ENCODE results near the gene DNASE2B.
"Not testable (repeated sequence)": the region's sequence is repeated elsewhere in the genome, so short reads cannot be mapped to it uniquely, and the experiment has no call there.

Gene DNASE2B

DNA sequence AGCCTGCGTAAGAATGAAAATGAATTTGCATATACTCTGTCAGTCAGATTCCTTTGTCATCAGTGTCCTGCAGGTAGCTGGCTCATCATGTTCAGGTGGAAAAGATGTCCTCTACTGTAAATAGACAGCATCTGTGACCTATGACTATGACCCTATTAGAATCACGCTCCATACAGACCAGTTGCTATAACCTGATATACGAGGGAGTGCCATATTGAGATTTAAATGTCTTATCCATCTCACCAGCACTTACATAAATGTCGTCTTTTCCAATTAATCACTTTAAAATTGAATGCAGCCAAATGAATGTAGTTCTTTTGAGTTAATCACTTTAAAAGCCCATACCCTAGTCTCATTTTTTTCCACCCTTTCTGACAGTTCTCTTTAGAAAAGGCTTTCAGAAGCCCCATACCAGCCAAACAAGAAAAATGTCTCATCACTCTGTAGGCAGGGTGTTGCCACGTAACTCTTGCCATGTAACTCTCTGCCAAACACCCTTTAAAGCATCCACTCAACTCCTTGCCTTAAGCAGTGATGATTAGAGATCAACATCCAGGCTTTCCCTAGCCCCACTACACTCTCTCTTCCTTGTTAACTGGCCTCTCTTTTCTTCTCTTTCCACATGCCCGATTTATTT lies 26.3 kb downstream of the DNASE2B start:
- no peak for DNase-seq

GRCh38 chr1:84425150-84425896 lies 27.0 kb downstream of the DNASE2B start:
- DNase-seq: peak in 2 of 3 donors; percentile 36 to 49

GRCh38 chr1:84426376-84426775 lies 28.1 kb downstream of the DNASE2B start:
- DNase-seq: no peak

- DNase-seq: no peak
These were observed 29.2 kb downstream of the DNASE2B start for GRCh38 chr1:84427250-84428188.

- DNase-seq: no peak
These were observed 30.0 kb downstream of the DNASE2B start for GRCh38 chr1:84428235-84428634.

DNA sequence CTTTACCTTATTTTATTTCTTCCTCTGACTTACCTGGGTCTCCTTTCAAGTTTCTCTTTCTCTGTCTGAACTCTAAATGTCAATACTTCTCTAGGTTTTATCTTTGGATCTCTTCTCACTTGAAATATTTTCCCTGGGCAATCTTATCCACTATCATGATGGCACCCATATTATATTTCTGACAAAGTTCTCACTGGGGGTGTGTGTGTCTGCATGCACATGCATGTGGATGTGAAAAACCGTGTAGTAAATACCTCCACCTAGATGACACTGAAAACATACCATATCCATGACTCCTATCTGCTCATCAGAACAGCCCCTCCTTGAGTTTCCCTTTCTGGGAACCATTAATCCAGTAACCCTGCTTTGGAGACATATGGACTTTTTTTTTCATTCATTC lies 30.9 kb downstream of the DNASE2B start:
- no peak for DNase-seq

DNA sequence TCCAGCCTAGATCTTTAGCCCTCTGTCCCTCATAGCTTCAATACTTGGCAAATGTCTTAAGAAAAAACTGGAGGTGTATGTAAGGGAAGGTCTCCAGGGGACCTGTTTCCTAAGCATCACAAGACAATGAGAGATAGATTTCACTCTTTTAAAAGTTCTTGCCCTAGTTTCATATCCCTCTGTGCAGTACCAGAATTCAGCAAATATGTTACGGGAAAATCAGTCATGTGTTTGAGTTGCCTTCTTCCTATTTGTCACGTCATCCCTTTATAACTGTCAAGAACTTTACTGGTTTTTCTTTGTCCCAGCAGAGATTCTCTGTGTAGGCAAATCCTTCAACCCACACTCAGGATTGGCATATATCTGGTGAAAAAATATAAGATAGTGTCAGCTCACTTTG lies 32.3 kb downstream of the DNASE2B start:
- peak; percentile 41 to 78 (median 72) for DNase-seq

DNA sequence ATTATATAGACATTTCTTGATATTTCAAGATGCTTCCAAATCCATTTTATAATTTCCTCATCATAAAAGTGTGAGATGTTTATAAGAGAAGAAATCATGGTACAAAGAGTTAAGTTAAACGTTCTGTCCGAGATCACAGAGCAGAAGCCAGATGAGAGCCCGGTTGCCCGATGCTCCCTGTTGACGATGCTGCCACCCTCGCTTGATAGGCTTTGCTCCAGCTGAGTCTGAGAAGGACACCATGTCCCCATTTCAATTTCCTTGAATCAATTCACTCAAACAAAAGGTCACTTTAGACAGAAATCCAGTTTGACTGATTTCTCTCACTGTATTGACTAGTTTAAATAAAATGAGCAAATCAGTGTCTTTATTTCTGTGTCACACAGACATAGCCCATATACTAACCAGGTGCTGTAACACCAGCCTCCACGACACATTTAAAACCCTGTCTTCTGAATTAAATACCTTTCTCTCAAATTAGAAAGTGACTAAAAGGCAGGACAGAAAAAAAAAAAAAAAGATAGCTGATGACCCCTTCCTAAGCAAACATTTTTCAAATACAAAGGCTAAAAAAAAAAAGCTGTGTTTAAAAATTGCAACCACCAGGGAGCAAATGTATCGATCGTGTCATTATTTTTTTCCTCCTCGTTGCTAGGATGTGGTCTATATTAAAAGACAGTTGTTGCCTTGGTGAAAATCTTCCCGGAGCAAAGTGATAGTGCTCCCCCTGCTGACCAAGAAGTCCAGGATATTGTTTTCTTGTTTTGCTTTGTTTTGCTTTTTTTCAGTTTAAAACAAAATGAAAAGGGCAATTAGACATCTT lies 35.2 kb downstream of the DNASE2B start:
- peak; percentile 78 to 84 (median 79) for DNase-seq

GRCh38 chr1:84434081-84434769 lies 35.9 kb downstream of the DNASE2B start:
- no peak for DNase-seq

- peak; percentile 27 to 73 (median 52) for DNase-seq
These were observed 36.7 kb downstream of the DNASE2B start for GRCh38 chr1:84434801-84435549.

DNA sequence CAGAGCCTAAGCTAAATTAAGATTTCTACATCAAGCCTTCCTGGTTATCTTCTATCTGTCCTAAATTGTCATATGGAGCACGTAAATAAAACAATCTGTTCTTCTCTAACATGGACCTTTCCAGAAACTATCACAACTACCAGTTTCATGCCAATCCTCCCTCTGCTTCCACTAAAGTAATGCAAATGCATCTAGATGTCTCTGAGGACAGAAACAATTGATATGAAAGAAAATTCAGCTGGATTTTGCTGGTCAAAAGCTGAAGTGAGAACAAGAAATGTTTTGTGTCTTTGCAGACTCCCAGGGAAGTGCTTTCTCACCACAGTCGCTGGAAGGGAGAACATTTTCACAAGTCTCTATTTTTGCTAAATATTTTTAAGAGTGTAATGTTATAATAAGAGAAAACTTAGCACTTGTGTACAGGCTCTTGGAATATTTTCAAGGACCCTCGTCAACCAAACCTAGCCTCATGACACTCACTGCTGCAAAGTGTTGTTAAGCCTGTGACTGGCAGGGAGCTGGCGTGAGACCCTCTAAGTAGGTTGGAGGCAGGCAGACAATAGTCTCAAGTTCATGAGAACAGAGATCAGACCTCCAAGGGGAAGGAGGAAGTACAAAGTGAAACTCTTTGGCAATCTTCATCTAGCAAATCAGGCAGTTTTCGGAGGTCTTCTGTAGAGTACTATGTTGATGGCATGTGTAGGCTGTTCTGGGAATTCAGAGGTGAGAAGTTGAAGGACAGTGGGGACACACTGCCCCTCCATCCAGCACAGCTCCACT lies 38.8 kb downstream of the DNASE2B start:
- peak; percentile 57 to 68 (median 66) for DNase-seq

DNA sequence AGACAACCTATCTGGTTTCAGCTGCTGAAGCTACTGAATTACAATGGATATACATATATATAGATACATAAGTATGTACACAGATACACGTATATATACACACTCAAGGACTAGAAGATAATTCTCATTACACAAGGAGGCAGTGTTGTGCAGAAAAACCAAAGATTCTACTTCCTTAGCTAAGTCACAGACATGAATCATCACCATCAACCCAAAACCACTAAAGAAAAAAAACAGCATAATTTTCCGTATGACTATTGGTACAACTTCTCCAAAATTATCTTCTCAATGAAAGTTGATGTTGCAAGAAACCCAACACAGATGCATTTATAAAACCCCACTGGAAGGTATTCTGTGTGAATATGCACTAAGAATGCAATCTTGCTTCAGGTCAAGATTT lies 44.0 kb downstream of the DNASE2B start:
- DNase-seq: peak; percentile 81 to 97 (median 95)

- DNase-seq: not testable (repeated sequence)
These were observed 44.7 kb downstream of the DNASE2B start for GRCh38 chr1:84442747-84443646.

- not testable (repeated sequence) for DNase-seq
These were observed 50.4 kb downstream of the DNASE2B start for GRCh38 chr1:84448704-84449103.

DNA sequence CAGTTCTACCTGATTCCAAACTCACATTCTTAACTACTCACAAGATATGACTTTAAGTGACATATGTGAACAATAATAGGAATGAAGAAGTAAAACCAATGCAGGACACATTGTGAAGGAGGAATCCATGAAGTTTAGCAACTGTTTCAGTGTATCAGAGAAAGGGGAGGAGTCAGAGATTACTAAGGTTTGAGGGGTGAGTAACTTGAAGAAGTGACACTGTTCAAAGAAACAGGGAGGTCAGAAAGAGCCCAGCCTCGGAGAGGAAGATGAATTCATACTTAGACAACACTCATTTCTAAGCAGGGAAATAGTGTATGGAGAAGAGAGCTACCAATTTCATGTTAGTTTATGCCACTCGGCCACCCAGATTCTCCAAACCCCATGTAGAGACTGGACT lies 52.6 kb downstream of the DNASE2B start:
- peak; percentile 60 to 86 (median 83) for DNase-seq

DNA sequence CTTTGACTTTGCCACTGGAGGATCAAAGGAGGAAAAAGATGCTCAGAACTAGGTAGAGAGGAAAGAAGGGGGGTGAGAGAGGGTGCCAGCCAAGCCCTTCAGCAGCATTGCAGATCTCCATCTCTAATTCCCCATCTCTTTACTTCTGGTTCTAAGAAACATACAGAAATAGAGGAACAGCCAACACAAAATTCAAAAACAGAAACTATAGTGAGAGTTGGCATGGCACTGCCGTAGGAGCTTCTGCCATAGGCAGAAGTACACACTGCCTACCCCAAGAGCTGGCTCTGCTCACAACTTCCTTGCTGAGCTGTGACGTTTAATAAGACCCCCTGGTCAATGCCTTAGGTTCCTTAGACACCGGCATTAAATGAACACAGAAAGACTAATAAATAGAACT lies 54.2 kb downstream of the DNASE2B start:
- DNase-seq: peak in 1 of 3 donors; percentile 24

GRCh38 chr1:84462118-84462517 lies 63.8 kb downstream of the DNASE2B start:
- no peak for DNase-seq

Measured in suppressor macrophage treated with lipopolysaccharide for 1 hour (primary cell).